KOPT-K1 (cell line): ENCODE results near the gene PSMC3IP.

ENCODE experiments used
- H3K27ac ChIP-seq: fragments of 200-600 bp; sonication (generic); 2 replicates; pipeline ENCODE4 v1.5.1; 2016; ENCODE audit warnings: antibody characterized with exemption, mild to moderate bottlenecking, low read depth, low read length; ENCODE audit not compliant: poor library complexity, severe bottlenecking
- H3K36me3 ChIP-seq: fragments of 200-600 bp; sonication (generic); 2 replicates; pipeline ENCODE4 v1.5.1; 2017; ENCODE audit warnings: antibody characterized with exemption, mild to moderate bottlenecking, low read length, moderate library complexity; ENCODE audit not compliant: insufficient read depth
- H3K9me3 ChIP-seq: fragments of 200-600 bp; sonication (generic); 2 replicates; pipeline ENCODE4 v1.5.1; 2017; ENCODE audit warnings: antibody characterized with exemption, low read length, mild to moderate bottlenecking; ENCODE audit not compliant: insufficient read depth, poor library complexity, severe bottlenecking

The PSMC3IP gene

GRCh38 chr17:42603318-42603717, 25.8 kb upstream of the PSMC3IP start:
- Histone ChIP-seq H3K27ac (no peak overlapping the region), H3K9me3 (no peaks in the 10 kb centered on the region), H3K36me3 (peaks cover 8% of the 10 kb centered on the region)

DNA sequence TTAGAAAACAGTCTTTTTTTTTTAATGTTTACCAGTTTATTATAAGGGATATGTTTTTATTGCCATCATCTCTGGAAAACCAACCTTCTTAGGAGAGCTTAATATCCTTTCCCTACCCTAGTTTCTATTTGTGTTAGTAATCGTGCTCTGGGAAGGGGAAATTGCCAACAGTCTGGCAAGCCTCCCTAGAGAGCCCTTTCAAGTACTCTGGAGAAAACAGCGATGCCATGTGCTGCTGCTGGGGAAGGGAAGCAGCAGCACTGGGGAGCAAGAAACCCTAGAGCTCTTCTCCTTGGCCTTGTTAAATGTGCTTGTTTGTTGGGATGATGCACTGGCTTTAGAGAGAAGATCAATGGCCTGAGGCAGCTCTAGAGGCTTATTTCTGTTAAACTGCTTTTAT, 21.4 kb upstream of the PSMC3IP start:
- Histone ChIP-seq H3K27ac (no peak overlapping the region), H3K36me3 (peaks cover 9% of the 10 kb centered on the region), H3K9me3 (no peaks in the 10 kb centered on the region)

- no peaks in the 10 kb centered on the region for H3K9me3 ChIP-seq
- H3K27ac ChIP-seq: no peak overlapping the region
- peaks cover 19% of the 10 kb centered on the region for H3K36me3 ChIP-seq
Measured at GRCh38 chr17:42596386-42596785, 18.9 kb upstream of the PSMC3IP start.

GRCh38 chr17:42591411-42591810, 13.9 kb upstream of the PSMC3IP start:
- Histone ChIP-seq H3K36me3 (peaks cover 62% of the 10 kb centered on the region), H3K27ac (no peak overlapping the region), H3K9me3 (no peaks in the 10 kb centered on the region)

DNA sequence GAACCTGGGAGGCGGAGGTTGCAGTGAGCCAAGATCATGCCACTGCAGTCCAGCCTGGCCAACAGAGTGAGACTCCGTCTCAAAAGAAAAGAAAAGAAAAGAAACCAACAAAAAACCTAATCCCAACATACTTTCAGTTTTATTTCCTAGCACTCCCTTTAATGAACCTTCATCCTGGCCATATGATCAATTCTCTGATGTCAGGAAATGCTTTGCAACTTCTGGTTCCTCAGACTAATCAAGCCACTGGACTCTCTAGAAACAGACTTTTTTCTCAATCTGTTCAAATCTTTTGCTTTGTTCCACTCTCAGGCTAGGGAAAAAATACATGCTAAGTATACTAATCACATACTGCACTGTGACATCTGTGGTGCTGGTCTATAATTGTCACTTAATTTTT, 13.4 kb upstream of the PSMC3IP start:
- H3K36me3 ChIP-seq: peaks cover 66% of the 10 kb centered on the region
- no peaks in the 10 kb centered on the region for H3K9me3 ChIP-seq
- H3K27ac ChIP-seq: no peak overlapping the region

DNA sequence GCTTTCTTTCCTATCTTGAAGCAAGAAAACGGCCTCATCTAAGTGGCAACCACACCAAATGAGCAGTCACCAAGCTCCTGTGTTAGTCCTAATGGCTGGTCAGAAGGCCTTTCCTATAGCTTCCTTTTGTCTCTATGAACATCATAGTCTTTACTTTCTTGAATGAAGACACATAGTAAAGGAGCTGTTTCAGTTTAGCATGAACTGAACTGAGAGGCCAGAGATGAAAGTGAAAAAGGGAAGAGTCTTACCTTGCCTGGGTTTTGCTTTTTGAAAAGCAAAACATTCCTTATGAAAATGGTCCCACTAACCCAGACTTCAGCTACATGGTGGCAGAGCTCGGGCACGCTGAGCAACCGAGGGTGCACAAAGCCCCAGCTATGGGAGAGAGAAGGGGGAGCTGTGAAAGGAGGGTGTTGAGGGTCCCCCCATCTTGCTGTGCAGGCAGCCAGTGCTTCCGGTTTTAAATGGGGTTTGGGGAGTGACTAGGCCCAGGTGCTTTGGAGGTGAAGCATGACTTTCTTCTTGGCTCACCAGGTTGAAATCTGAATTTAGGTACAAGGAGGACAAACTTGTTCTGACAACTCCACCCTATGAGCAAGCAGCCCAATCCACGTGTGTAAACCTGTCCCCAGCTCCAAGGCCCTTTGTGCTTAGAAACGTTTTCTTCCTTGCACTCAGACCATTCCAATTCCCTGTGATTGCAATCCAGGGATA, 9.1 kb upstream of the PSMC3IP start:
- Histone ChIP-seq H3K9me3 (no peaks in the 10 kb centered on the region), H3K27ac (no peak overlapping the region), H3K36me3 (peaks cover 98% of the 10 kb centered on the region)

- Histone ChIP-seq H3K27ac (no peak overlapping the region), H3K9me3 (no peaks in the 10 kb centered on the region), H3K36me3 (peaks cover 97% of the 10 kb centered on the region)
Measured at GRCh38 chr17:42585353-42585752, 7.8 kb upstream of the PSMC3IP start.

- Histone ChIP-seq H3K9me3 (no peaks in the 10 kb centered on the region), H3K27ac (no peak overlapping the region), H3K36me3 (peaks cover 97% of the 10 kb centered on the region)
Measured at GRCh38 chr17:42584880-42585279, 7.4 kb upstream of the PSMC3IP start.

GRCh38 chr17:42581744-42582270, 4.3 kb upstream of the PSMC3IP start:
- peaks cover 75% of the 10 kb centered on the region for H3K36me3 ChIP-seq
- H3K27ac ChIP-seq: no peak overlapping the region
- H3K9me3 ChIP-seq: no peaks in the 10 kb centered on the region

DNA sequence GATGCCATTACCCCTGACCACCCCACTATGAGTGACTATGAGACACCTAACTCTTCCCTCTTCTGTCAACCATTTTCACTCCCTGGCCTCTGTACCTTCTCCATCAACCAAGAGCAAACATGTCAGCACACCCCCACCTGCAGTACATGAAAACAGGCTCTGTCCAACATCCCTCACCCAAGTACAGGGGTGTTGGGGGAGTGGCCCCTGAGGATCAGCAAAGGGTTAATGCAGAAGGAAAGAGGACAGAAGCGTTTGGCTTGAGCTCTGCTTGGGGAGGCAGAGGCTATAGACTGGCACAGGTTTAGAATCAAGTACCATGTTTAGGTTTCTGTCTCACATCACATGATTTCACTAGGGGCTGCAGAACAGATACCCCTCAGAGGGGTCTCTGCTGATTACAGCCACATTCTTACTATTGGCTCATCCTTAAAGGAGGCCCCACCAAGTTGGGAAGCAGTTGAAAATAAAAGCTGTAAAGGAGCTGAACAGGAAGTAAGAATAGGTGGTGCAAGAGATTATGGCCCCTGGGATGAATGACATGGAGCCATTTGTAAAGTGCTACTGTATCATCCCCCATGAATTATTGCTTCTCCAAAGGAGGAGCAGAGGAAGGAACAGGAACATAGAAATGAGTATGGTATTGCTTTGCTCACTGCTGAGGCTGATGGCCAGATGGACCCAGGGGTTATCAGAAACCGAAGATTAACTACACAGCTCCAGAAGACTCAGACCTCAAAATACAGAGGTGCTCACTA, 2.4 kb upstream of the PSMC3IP start:
- peaks cover 71% of the 10 kb centered on the region for H3K36me3 ChIP-seq
- no peak overlapping the region for H3K27ac ChIP-seq
- H3K9me3 ChIP-seq: no peaks in the 10 kb centered on the region

DNA sequence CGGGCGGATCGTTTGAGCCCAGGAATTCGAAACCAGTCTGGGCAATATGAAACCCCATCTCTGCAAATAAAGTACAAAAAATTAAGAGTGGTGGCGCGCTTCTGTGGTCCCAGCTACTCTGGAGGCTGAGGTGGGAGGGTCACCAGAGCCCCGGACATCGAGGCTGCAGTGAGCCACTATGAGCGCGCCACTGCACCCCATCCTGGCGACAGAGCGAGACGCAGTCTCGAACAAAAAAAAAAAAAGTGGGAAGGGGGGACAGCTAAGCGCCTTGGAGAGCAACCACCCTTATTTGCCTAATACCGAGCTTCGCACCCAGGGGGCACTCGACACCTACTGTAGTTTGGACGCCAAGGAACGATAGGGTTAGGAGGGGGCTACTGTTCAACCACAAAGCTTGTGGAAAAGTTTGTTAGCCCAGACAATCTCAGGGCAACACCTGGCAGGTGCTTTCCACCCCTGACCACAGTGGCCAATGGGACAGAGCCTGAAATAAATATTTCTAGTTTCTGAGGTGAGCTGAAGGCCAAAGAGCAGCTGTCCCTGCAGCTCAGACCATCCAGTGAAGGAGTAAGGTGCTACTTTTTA, 847 bp upstream of the PSMC3IP start:
- Histone ChIP-seq H3K9me3 (no peaks in the 10 kb centered on the region), H3K36me3 (peaks cover 71% of the 10 kb centered on the region), H3K27ac (peak overlapping the region; percentile 92)

DNA sequence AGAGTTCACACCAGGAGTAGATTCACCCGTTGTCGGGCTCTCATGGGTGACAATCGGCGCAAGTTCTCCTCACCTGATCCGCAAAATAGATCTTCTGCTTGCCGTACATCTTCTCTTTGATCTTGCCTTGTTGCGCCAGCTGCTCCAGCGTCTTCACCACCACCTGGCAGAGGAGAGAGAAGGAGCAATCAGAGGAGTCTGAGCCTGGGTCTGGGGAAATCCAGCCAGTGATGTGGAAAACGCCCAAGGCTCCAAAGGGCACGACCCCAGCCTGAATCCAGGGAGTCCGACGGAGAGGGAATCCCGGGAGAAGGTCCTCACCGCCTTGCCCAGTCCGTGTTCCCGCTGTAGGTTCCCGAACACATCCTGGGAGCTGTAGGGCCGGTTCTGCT, 393 bp downstream of the PSMC3IP start:
- Histone ChIP-seq H3K27ac (peak overlapping the region; percentile 92), H3K9me3 (no peaks in the 10 kb centered on the region), H3K36me3 (peaks cover 71% of the 10 kb centered on the region)

GRCh38 chr17:42574463-42574862, 3.1 kb downstream of the PSMC3IP start:
- H3K36me3 ChIP-seq: peaks cover 71% of the 10 kb centered on the region
- H3K27ac ChIP-seq: no peak overlapping the region
- no peaks in the 10 kb centered on the region for H3K9me3 ChIP-seq

GRCh38 chr17:42573095-42573494, 4.4 kb downstream of the PSMC3IP start:
- Histone ChIP-seq H3K27ac (no peak overlapping the region), H3K9me3 (no peaks in the 10 kb centered on the region), H3K36me3 (peaks cover 81% of the 10 kb centered on the region)

DNA sequence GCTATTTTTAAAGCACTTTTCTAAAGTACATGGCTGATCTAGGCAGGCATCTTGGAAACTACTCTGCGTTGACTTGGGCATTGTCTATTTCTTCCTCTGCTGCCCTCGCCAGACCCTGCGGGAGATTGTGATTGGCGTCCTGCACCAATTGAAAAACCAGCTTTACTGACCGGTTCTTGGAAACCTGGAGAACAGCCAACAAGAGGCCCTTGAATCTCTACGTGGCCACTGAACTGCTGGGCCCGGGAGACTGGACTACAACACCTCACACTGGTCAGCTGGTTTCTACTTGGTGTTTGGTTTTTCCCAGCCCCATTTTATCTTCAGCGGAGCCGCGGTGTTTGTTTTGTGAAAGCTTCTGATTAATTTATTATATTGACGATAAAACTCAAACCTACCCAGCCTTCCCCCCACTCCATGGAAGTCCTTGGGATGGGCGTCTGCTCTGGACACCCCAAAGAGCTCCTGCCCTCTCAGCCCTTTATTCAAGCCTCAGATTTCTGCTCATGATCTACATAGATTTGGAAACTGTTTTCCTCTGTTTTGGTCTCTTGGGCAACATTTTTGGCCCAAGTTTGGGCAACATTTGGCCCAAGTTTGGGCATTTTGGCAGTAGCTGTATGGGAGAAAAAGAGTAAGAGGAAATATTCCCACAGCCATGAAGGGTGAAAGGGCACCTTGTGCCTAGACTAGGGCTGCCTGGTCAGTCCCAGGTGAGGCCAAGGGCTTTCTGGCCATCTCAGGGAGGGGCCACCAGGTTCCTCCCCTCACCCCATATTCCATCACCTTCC, 5.9 kb downstream of the PSMC3IP start:
- H3K27ac ChIP-seq: no peak overlapping the region
- H3K36me3 ChIP-seq: peaks cover 81% of the 10 kb centered on the region
- no peaks in the 10 kb centered on the region for H3K9me3 ChIP-seq
